CD4-positive, alpha-beta T cell treated with Interleukin-12 subunit alpha and Interleukin-12 subunit beta, for 1 hour (primary cell): ENCODE results near the gene MSI2.
A peak's percentile ranks its signal among the peaks of the same experiment; 100 is the strongest.

ENCODE experiments used
- DNase-seq: peaks from one replicate; pipeline ENCODE4 v3.0.0-alpha.2; 2020

The MSI2 gene

DNA sequence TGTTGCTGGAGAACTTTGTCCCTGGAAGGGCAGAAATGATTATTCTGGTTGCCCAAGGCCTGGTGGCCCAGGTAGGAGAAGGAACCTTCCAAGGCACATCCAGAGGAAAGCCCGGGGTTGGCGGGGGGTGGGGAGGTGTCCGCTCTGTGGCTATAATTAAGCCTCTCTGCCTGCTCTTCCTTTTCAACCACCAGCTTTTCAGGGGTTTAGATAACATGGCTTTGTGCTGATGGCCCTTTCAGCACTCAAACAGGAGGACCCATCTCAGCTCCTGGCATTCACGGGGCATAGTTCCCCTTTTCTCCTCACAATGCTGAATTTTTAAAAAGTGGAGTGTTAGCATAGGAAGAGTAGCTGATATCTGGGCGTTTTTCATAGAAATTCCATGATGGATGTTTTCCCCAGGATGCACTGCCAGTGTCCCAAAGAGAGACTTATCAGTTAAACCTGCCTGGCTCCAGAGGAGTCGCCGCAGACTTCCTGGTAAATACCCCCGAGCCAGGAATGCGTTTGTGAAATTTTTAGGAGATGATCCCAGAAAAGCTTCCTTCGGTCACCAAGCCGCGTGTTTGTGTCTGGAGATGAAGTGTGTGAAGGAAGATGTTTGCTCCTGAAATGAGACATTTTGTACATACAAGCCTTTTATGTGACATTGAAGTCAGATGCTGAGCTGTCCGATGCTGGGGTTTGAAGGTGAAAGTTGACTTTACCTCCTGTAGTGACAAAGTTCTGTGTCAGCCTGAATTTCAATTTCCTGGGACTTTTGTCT lies 188.5 kb downstream of the MSI2 start:
- no peak for DNase-seq

GRCh38 chr17:57445772-57446472 lies 189.6 kb downstream of the MSI2 start:
- no peak for DNase-seq

DNA sequence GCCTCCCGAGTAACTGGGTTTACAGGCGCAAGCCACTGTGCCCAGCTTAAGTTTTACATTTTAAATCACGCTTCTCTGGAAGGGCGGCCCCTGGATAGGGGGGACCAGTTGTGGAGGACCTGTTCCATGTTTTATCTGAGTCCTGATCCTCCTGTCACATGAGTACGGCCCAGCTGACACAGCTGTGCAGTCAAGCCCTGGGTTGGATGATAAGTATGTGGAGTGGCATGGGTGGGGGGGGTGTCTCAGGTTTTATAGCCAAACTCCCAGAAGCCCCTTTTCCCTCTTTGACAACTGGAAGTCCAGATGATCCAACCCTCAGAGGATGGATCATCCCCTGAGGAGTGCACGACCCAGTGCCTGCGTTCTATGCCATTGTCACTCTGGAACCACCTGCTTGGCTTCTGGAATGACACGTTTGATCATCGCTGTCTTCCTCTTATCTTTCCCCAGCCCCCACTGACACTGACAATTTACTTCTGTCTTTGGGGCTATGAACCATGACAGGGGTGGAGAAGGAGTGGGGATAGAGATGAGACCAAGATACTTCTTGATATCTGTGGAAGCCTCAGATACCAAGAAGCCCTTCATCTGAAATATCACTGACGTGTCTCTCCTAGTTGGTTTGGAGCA lies 191.2 kb downstream of the MSI2 start:
- DNase-seq, result no peak

- DNase-seq, result no peak
These were observed 191.9 kb downstream of the MSI2 start for GRCh38 chr17:57447990-57448758.

DNA sequence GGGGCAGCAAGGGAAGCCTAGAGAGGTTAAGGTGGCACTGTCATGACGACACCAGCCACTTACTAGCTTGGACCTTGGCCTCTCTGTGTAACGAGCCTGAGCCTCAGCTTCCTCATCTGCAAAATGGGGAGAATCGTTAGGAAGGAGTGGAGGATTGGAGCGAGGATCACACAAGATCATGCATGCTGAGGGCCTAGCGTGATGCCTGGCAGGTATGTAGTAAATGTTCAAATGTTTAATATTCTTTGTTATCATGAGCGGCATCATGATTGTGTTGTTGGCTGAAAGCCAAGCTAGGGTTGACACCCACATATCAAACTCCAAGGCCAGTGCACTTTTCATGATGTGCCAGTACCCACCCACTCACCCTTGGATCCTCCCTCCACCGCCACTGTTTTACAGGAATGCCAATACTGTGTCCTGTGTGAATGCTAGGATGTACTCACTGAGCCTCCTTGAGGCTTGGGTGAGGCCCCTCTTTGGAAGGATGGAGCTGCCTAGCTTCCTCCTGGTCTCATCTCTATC lies 192.5 kb downstream of the MSI2 start:
- DNase-seq, result no peak

DNA sequence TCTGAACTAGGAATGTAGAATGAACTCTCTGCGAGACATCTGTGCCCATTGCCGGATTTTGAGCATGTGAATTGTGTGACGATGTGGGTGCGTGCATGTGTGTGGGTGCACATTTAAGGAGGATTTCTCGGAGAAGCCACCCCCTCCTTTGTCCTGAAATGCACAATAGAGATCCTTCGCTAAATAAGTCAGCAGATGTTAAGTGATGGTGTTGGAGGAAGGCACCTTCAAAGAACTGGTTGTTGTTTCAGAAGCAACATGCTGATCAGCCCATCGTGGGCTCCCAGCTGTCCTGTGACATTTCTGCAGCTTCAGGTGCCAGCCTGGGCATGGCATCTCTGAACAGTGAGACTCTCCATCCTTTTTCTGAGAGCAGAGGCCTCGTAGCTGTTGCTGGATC lies 194.9 kb downstream of the MSI2 start:
- DNase-seq, result no peak

- DNase-seq, result no peak
These were observed 195.3 kb downstream of the MSI2 start for GRCh38 chr17:57451643-57452042.

- no peak for DNase-seq
These were observed 197.6 kb downstream of the MSI2 start for GRCh38 chr17:57453841-57454425.

DNA sequence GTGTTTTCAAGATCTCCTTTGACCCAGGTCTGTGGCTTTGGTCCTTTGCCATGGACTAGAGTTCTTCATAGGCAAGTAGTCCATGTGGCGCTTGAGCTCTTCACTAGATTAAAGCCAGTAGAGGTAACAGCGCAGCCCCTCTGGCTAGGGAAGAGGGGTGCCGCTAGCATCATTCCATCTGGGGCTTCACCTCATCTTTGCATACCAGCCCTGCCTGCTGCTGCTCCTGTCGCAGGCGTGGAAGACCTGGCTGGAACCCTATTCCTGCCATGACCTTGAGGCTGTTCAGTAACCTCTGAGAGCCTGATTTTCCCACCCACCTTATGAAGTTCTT lies 198.4 kb downstream of the MSI2 start:
- DNase-seq, result no peak

DNA sequence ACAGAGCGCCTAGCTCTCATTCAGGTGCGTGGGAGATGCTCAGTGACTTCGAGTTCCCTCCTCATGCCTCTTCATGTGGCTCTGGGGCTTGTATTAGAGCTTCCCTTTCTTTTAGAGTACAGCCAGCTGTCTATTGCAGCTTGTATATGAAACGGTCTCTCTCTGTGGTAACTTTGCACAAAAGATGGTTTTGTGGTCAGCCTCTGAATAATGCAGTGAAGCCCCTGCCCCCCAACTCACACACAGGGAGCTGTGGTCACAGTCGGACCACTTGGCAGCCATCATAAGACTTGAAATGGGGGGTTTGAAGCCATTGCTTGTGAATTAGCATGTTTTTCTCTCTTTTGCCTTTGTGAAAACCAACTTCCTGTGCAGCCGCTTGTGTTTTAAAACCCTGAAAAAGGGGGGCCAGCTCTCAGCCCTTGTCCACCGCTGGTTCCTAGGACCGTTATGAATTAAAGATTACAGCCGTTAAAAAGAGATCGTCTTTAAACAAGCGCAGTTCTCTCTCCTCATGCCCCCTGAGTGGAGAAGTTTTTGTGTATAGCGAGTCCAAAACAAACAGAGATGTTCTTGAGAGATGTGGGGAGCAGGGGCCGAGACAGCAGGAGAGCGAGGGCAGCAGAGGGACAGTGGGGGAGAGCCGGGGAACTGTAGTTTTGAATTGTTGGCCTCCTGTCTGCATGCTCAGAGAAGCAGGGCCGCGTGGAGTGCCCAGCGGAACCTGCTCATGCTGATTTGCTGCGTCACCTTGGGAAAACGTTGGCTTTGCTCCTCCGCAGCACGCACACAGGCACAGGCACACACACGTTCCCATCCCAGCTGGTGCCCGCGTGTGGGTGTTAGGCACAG lies 199.0 kb downstream of the MSI2 start:
- DNase-seq, result peak; percentile 43

DNA sequence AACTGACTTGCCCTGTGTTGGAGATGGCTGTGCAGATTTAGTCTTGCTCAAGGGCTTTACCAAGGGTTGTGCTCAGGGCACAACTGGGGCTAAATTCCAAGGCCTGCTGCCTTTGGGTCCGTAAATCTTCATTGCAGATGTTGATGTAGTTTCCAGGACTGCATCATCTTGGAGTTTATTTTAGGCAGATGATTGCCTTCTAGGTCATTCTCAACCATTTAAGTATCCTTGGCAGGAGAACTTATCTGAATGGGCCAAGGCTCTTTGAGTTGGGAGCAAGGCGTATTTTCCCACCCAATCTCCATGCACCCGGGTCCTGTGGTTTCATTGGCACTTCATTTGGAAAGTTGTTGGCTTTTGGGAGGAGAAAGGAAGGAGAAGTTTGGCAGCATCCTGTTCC lies 200.3 kb downstream of the MSI2 start:
- no peak for DNase-seq

GRCh38 chr17:57457188-57457587 lies 200.9 kb downstream of the MSI2 start:
- DNase-seq, result no peak

DNA sequence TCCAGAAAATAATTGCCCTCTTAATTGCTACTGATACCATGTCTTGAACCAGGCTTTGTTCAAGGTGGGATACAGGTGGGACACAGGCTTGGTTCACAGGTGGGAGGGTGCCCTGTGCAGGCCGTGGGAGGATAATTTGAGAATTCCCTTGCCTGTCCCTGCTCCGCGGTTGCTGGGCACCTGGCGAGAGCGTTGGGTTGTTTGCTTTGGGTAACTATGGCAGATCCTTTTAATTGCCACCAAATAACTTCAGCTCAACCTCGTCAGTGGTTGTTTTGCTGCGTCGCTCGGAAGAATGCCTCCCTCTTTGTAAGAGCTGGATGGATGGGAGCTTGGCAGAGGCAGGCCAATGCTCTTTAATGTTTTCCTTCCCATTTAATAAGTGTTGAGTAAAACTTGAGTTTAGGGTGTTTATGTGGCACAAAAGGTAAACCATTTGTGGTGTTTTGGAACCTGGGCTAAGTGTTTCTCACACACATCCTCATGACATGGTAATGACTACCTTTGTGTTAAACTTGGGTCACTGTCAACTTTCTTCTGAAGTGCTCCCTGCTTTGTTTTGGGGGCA lies 202.5 kb downstream of the MSI2 start:
- no peak for DNase-seq

DNA sequence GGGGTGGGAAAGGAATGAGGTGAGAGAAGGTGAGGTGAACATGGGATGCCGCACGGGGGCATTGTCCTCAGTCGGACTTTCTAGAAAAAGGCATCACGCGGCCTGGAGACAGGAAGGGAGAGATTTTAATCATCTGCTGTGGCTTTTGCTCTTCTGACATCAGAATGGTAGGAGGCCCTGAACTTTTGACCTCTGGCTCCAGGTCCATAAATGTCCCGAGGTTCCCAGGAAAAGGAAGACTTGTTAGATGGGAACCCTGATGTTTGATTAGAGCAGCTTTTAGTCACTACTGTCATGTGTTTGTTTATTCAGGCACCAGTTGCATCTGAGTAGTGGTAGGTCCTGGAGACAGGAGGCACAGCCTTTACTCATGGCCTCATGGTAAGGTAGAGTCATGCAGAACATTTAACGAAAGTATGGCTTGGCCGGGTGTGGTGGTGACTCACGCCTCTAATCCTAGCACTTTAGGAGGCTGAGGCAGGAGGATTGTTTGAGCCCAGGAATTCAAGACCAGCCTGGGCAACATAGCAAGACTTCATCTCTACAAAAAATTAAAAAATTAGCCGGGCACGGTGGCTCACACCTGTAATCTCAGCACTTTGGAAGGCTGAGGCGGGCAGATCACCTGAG lies 203.1 kb downstream of the MSI2 start:
- DNase-seq, result peak; percentile 10

- no peak for DNase-seq
These were observed 204.8 kb downstream of the MSI2 start for GRCh38 chr17:57461082-57461481.

DNA sequence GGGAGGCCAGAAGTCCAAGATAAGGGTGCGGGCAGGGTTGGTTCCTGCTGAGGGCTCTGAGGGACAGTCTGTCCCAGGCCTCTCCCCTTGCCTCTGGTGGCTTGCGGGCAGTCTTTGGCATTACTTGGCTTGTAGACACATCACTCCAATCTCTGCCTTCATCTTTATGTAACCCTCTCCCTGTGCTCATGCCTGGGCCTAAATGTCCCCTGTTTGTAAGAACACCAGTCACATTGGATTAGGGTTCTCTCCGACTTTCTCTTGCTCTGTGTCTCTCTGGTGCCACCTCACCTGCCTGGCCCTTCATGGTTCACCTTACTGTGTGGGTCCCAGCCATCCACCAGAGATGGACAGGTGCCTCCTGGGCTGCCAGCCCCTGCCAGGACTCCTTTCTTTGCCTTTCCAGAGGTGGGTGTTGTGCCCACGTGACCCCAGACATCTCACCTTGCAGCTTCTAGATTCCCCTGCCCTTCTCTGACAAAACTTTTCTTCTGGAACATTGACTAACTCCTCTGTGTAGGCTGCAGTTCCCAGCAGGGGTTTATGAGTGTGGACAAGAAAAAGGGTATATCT lies 205.8 kb downstream of the MSI2 start:
- no peak for DNase-seq

DNA sequence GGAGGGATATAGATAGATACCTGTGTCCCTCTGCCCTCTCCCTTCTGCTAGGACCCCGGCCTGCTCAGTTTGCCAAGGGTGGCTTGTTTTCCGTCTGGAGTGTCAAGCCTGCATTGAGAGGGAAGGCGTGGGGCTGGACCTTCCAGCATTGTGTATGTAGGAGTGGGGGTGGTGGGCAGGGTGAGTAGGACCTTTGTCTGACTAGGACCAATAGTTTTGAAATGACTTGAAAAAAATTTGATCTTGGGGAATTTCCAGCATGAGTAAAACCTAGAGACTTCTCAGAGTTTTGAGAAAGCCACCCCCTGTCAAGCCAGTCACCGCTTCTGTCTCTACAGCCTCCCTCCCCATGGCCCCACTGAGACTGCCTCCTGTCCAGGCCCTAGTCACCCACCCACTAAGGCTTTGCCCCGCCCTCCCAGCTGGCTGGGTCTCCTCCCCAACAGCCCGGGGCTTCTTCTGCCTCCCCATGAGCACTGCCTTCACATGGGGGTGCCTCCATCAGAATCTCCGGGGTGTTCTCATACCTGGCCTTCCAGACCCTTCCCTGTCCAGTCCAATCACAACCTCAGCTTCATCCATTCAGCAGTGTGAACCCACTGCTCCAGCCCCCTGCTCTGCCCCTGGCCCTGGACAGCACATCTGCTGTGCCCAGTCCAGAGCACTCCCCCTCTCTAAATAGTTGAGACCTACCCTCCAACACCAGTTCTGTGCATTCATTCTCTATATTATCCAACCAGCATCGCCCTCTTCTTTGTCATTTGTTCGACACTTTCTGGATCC lies 207.0 kb downstream of the MSI2 start:
- no peak for DNase-seq

DNA sequence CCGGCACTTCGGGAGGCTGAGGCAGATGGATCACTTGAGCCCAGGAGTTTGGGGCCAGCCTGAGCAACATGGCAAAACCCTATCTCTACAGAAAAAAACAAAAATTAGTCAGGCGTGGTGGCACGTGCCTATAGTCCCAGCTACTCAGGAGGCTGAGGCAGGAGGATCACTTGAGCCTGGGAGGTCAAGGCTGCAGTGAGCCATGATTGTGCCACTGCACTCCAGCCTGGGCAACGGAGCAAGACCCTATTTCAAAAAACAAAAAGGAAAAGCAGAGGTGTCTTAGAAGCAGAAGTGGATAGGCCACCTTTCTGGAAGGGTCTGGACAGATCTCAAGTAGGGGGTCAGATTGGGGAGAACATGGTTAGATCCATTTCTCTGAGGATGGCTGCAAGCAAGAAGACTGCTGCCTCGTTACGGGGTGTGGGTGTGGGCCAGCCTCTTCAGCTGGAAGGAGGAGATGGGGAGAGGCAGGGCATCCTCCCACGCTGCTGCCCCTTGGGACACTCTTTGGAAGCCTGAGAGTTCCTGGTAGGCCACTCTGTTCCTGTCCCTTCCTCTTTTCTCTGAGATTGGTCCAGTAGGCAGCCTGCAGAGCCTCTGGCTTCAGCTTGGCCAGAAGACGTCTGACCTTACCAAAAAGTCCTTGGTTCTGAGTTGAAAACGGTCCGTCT lies 208.0 kb downstream of the MSI2 start:
- no peak for DNase-seq

DNA sequence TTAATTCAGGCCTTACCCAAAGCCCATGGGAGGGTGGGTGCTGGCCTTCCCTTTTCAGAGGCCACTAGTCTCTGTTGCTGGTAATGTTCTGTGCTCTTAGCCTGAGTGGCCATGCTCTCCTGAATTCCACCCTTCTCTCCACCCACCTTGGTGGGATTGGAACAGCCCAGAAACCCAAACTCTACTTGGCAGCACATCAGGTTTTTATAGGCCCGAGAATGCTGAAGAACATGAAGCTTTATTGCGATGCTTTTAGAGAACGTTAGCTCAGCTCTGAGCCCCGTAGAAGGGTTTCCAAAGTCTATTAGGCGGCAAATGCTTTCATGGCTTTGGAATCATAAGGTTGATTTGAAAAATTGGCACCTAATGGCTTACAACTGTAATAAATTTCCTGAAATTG lies 209.3 kb downstream of the MSI2 start:
- no peak for DNase-seq
